Neural crest cell (in vitro differentiated cells): ENCODE data around the gene PHPT1. TPM values are rescaled to one million over a fixed set of nuclear protein-coding genes. Genes with fewer than 3 reads are reported as not detected.

Experiments
- DNase-seq: peaks from one replicate; pipeline ENCODE4 v3.0.0; 2021; ENCODE audit warnings: low read depth, mixed read lengths, low spot score
- H3K27ac Mint-ChIP-seq: one replicate; pipeline ENCODE4 v1.8.0; 2021; ENCODE audit warnings: mild to moderate bottlenecking, mixed read lengths; ENCODE audit not compliant: unreplicated experiment
- H3K27me3 Mint-ChIP-seq: 2 replicates; pipeline ENCODE4 v1.8.0; 2021; ENCODE audit warnings: low read depth, mild to moderate bottlenecking, mixed read lengths
- H3K36me3 Mint-ChIP-seq: 2 replicates; pipeline ENCODE4 v1.8.0; 2021; ENCODE audit warnings: low read depth, mild to moderate bottlenecking, mixed read lengths
- H3K4me1 Mint-ChIP-seq: 2 replicates; pipeline ENCODE4 v1.8.0; 2021; ENCODE audit warnings: mixed read lengths
- H3K4me3 Mint-ChIP-seq: one replicate; pipeline ENCODE4 v1.8.0; 2021; ENCODE audit warnings: mild to moderate bottlenecking, mixed read lengths
- H3K9me3 Mint-ChIP-seq: 2 replicates; pipeline ENCODE4 v1.8.0; 2021; ENCODE audit warnings: mixed read lengths
- CTCF ChIP-seq: fragments of 200-600 bp; sonication (generic); conservative IDR thresholded peaks from 2 replicates; pipeline ENCODE4 v1.5.0; 2021; ENCODE audit warnings: antibody characterized with exemption, mild to moderate bottlenecking
- total RNA-seq: library from RNA; stranded (reverse); gene quantifications from 2 replicates; pipeline ENCODE4 v1.2.1, GENCODE V29; 2021

PHPT1 gene
- total RNA-seq, 1 donor from 2014 or later = 175 TPM

- no peak for TF ChIP-seq CTCF
- Mint-ChIP-seq H3K36me3 (no peaks in the 10 kb centered on the region), H3K27me3 (no peaks in the 10 kb centered on the region), H3K4me1 (no peaks in the 10 kb centered on the region), H3K4me3 (no peak overlapping the region), H3K27ac (no peak overlapping the region), H3K9me3 (no peaks in the 10 kb centered on the region)
- DNase-seq = no peak
Observed at GRCh38 chr9:136857166-136857565, 8.0 kb downstream of the PHPT1 start.

GRCh38 chr9:136857581-136858412 lies 8.6 kb downstream of the PHPT1 start:
- no peak overlapping the region for H3K27ac Mint-ChIP-seq
- no peak for TF ChIP-seq CTCF
- no peaks in the 10 kb centered on the region for H3K27me3 Mint-ChIP-seq
- H3K4me3 Mint-ChIP-seq = no peak overlapping the region
- no peak for DNase-seq
- no peaks in the 10 kb centered on the region for H3K9me3 Mint-ChIP-seq
- no peaks in the 10 kb centered on the region for H3K4me1 Mint-ChIP-seq
- H3K36me3 Mint-ChIP-seq = no peaks in the 10 kb centered on the region

- Mint-ChIP-seq H3K36me3 (no peaks in the 10 kb centered on the region), H3K4me3 (no peak overlapping the region)
- DNase-seq = no peak
Observed at GRCh38 chr9:136858452-136858843, 9.2 kb downstream of the PHPT1 start.

GRCh38 chr9:136858844-136859757 lies 9.9 kb downstream of the PHPT1 start:
- Mint-ChIP-seq H3K36me3 (peaks cover 3% of the 10 kb centered on the region), H3K4me3 (no peak overlapping the region), H3K27ac (no peak overlapping the region), H3K4me1 (no peaks in the 10 kb centered on the region), H3K27me3 (no peaks in the 10 kb centered on the region), H3K9me3 (no peaks in the 10 kb centered on the region)
- no peak for TF ChIP-seq CTCF
- no peak for DNase-seq

More at GRCh38 chr9:136858452-136858843, 9.2 kb downstream of the PHPT1 start:
- no peaks in the 10 kb centered on the region for H3K4me1 Mint-ChIP-seq
- no peak for TF ChIP-seq CTCF
- H3K9me3 Mint-ChIP-seq = no peaks in the 10 kb centered on the region
- no peak overlapping the region for H3K27ac Mint-ChIP-seq
- H3K27me3 Mint-ChIP-seq = no peaks in the 10 kb centered on the region

GRCh38 chr9:136860529-136860928 lies 11.3 kb downstream of the PHPT1 start:
- Mint-ChIP-seq H3K27me3 (no peaks in the 10 kb centered on the region), H3K4me3 (peak overlapping the region; percentile 62), H3K9me3 (no peaks in the 10 kb centered on the region), H3K36me3 (peaks cover 5% of the 10 kb centered on the region), H3K4me1 (peaks cover 5% of the 10 kb centered on the region), H3K27ac (no peak overlapping the region)
- TF ChIP-seq CTCF = no peak
- no peak for DNase-seq
